ENCODE data around the gene CC2D1A.
"Not testable (repeated sequence)": the region's sequence is repeated elsewhere in the genome, so short reads cannot be mapped to it uniquely, and the experiment has no call there.

The CC2D1A gene

DNA sequence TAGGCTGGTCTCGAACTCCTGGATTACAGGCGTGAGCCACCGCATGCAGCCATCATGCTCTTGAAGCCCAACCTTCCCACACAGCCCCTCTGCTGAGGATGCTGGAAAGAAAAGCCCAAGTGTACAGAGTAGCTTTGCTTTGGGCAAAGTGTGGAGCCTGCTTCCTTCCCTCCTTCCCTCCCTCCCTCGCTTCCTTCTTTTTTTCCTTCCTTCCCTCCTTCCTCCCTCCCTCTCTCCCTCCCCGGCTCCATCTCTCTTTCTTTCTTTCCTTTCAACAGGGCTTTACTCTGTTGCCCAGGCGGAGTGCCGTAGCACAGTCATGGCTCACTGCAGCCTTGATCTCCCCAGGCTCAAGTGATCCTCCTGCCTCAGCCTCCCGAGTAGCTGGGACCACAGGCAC, 2.7 kb downstream of the CC2D1A start:
- DNase-seq (ENCODE audit: low read depth, low spot score): no peak

- DNase-seq (ENCODE audit: low read depth, low spot score): no peak
These were observed 3.4 kb downstream of the CC2D1A start for GRCh38 chr19:13909430-13909829.

DNA sequence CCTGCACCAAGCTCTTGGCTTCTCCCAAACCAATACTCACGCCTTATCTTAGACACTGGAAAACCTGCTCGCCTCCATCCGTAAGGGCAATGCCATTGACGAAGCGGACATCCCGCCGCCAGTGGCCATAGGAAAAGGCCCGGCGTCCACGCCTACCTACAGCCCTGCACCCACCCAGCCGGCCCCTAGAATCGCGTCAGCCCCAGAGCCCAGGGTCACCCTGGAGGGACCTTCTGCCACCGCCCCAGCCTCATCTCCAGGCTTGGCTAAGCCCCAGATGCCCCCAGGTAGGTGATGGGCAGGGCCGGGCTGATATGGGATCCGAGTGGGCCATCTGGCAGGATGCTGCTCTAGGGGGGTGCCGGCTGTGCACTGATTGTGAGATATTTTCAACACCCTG, 7.4 kb downstream of the CC2D1A start:
- no peak for DNase-seq (ENCODE audit: low read depth, low spot score)

DNA sequence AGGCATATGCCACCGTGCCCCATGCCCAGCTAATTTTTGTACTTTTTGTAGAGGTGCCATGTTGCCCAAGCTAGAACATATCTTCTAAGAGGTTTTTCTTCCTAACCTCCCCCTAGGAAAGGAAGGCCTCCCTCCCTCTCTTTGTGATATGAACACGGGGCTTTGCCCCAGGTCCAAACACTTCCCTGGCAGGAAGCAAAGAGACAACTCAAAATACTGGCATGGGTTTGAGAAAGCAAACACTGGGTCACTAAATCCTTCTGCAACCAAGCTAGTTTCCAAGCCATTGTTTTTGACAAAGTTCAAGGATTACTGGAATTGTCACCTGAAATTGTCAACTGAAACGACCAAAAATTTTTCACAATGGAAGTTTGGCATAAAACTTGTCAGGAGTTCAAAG, 8.8 kb downstream of the CC2D1A start:
- DNase-seq (ENCODE audit: low read depth, low spot score): no peak

DNA sequence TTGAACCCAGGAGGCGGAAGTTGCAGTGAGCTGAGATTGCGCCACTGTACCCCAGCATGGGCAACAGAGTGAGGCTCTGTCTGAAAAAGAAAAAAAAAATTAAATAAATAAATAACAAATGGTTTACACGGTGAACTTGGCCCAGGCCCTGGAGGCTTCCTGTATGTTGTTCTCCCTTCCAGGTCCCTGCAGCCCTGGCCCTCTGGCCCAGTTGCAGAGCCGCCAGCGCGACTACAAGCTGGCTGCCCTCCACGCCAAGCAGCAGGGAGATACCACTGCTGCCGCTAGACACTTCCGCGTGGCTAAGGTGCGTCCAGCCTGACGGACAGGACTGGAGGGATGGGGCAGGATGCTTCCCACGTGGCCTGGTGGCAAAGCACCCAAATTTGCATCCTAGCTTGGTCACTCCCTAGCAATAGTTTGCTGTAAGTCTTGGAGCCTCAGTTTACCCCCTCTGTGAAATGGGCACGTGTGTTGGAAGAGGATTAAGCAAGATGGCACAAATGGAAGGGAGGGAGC, 11.9 kb downstream of the CC2D1A start:
- DNase-seq (ENCODE audit: low read depth, low spot score): no peak

DNA sequence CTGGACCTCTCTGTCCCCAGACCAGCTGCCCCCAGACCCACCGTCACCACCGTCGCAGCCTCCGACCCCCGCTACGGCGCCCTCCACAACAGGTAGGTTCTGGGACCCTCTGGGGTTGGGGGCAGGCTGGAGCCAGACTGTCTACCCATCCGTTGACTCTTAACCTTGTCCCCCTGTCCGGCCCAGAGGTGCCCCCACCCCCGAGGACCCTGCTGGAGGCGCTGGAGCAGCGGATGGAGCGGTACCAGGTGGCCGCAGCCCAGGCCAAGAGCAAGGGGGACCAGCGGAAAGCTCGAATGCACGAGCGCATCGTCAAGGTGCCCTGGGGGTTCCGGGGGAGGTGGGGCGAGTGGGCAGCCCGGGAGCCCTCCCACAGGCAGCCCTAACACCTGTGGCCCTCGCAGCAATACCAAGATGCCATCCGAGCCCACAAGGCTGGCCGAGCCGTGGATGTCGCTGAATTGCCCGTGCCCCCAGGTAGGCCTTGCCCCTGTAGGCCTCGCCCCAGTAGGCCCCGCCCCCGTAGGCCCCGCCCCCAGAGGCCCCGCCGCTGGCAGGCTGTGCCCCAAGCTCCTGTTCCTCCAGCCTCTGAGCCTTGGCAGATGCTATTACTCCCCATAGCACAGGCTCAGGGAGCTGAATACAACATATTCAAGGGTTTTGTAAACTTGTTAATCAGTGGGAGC, 12.9 kb downstream of the CC2D1A start:
- DNase-seq (ENCODE audit: low read depth, low spot score): no peak

- DNase-seq (ENCODE audit: low read depth, low spot score): no peak
These were observed 14.5 kb downstream of the CC2D1A start for GRCh38 chr19:13920524-13920923.

GRCh38 chr19:13920940-13921747, 15.1 kb downstream of the CC2D1A start:
- DNase-seq (ENCODE audit: low read depth, low spot score): no peak

- DNase-seq (ENCODE audit: low read depth, low spot score): not testable (repeated sequence)
These were observed 16.1 kb downstream of the CC2D1A start for GRCh38 chr19:13922118-13922517.

GRCh38 chr19:13923194-13923987, 17.4 kb downstream of the CC2D1A start:
- DNase-seq (ENCODE audit: low read depth, low spot score): no peak

GRCh38 chr19:13926010-13926409, 20.0 kb downstream of the CC2D1A start:
- no peak for DNase-seq (ENCODE audit: low read depth, low spot score)

DNA sequence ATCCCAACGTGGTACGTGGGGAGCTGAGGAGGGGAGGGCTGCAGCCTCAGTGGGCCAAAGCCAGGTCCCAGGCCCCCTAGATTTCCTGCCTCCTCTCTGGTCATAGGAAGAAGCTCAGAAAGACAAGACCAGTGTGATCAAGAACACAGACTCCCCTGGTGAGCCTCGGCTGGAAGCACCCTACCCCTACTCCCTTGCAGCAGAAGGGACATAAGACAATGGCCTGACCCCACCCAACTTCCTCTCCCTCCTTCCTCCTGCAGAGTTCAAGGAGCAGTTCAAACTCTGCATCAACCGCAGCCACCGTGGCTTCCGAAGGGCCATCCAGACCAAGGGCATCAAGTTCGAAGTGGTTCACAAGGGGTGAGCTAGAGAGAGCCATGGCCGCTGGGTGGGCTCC, 20.7 kb downstream of the CC2D1A start:
- no peak for DNase-seq (ENCODE audit: low read depth, low spot score)

GRCh38 chr19:13929340-13929739, 23.3 kb downstream of the CC2D1A start:
- DNase-seq (ENCODE audit: low read depth, low spot score): no peak

GRCh38 chr19:13929956-13930355, 24.0 kb downstream of the CC2D1A start:
- no peak for DNase-seq (ENCODE audit: low read depth, low spot score)

DNA sequence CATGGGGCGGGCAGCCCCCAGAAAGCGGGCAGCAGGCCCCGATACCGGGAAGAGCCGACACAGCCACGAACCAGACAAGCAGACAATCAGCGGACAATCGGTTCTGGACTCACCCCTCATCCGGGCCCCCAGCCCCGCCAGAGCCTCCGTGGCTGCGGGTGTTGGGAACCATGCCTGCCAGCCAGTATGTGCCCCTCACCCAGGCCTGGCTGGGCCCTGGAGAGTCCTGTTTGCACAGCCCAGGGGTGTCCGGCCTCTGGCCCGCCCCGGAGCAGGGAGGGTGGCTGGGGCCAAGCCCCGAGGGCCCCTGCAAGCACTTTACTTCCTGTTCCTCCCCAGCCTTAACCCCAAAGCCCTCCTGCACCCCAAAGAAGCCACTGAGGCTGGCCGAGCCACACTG, 24.4 kb downstream of the CC2D1A start:
- DNase-seq (ENCODE audit: low read depth, low spot score): no peak

DNA sequence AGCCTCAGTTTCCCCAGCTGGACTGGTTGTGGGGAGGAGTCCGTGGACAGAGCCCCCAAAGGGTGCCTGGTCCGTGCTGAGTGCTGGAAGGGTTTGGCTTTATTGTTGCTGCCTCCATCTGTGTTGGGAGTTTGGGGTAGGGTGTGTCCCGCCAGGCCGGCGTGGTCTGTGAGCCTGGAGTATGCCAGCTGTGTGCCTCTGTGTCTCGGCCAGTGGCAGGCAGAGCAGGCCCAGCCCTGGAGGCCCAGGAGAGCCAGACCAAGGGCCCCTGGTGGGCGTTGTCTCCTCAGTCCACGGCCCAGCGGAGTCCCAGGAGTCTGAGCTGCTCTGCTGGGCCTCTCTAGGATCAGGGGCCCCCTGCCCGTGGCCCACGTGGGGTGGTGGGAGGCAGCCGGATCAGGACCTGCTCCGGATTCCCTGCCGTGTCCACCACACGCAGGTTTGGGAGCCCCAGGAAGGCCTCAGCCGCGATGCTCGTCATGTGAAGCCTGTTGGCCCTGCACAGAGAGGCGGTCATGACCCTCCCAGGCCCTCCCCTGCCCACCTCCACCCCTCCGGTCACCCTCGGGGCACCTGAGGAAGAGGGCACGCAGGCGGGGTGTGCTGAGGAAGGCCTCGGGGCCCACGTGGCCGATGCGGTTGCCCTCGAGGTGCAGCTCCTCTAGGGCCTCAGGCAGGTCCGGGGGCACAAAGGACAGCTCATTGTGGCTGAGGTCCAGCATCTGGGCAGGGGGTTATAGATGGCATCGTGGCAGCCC, 25.6 kb downstream of the CC2D1A start:
- no peak for DNase-seq (ENCODE audit: low read depth, low spot score)

DNA sequence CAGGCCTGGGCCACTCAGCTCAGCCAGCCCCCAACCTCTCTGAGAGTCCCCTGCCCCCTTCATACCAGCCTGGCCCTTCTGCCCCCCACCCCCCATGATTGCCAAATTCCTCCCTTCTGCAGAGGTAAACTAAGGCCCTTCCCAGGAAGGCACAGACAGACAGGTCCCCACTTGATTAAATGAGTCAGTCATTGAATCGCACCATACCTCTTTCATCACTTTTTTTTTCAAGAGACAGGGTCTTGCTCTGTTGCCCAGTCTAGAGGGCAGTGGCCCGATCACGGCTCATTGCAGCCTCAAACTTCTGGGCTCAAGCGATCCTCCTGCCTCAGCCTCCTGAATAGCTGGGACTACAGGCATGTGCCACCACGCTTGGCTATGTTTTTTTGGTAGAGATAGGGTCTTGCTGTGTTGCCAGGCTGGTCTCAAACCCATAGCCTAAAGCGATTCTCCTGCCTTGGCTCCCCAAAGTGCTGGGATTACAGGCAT, 26.2 kb downstream of the CC2D1A start:
- no peak for DNase-seq (ENCODE audit: low read depth, low spot score)

DNA sequence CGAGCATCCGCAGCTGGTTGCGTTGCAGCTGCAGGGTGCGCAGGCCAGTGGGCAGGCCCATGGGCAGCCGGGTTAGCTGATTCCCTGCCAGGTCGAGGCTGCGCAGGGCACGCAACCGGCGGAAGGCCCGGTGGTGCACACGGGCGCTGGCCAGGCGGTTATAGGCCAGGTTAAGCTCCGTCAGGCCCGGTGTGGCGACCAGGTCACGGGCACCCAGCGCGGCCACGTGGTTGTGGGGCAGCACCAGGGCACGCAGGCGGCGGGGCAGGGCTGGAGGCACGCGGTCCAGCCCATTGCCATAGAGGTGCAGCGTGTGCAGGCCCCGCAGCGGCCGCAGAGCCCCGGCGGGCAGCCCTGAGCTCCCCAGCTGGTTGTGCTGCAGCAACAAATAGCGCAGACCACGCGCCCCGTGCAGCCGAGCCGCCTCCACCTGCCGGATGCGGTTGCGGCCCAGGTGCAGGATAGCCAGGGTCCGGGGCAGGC, 27.0 kb downstream of the CC2D1A start:
- no peak for DNase-seq (ENCODE audit: low read depth, low spot score)

- no peak for DNase-seq (ENCODE audit: low read depth, low spot score)
These were observed 28.7 kb downstream of the CC2D1A start for GRCh38 chr19:13934785-13935109.

DNA sequence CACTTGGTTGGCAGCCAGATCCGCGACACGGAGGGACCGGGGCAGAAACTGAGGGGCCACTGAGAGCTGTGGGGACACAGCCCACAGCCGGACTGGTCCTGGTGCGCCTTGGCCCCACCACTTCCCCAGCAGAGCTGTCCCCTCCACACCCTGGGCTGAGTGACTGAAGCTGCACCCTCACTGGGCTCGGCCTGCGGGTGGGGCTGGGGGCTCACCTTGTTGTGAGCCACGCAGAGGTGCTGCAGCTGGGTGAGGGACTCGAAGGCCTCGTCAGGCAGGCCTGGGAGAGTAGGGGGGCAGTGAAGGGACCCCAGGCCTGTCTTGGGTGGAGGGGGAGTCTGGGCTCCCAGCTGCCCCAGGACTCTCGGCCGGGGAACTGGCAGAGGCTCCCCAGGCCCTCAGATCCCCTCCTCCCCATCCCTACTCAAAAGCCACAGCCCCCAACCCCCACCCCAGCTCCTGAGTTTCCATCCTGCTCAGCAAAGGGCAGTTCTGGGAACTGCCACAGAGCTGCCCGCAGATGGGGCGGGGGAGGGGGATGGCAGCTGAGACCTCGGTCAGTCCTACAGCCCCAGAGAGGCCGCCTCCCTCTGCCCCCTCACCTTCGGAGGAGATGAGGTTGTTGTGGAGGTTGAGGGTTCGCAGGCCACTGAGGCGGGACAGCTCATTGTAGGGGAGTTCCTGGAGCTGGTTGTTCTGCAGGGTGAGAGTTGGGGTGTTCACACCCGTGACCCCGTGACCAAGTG, 29.9 kb downstream of the CC2D1A start:
- no peak for DNase-seq (ENCODE audit: low read depth, low spot score)
